GM12801 (cell line): ENCODE measurements around the gene SAMD10.

Experiments used
- TF ChIP-seq, protein P1 (sequence below): IDR thresholded peaks from one replicate; pipeline ENCODE4 v1.5.1; 2011; ENCODE audit warnings: control low read depth; ENCODE audit not compliant: insufficient read length; ENCODE audit errors: extremely low read depth

The SAMD10 gene

GRCh38 chr20:63968136-63968927 lies 11.1 kb downstream of the SAMD10 start:
- TF ChIP-seq, protein P1, sequence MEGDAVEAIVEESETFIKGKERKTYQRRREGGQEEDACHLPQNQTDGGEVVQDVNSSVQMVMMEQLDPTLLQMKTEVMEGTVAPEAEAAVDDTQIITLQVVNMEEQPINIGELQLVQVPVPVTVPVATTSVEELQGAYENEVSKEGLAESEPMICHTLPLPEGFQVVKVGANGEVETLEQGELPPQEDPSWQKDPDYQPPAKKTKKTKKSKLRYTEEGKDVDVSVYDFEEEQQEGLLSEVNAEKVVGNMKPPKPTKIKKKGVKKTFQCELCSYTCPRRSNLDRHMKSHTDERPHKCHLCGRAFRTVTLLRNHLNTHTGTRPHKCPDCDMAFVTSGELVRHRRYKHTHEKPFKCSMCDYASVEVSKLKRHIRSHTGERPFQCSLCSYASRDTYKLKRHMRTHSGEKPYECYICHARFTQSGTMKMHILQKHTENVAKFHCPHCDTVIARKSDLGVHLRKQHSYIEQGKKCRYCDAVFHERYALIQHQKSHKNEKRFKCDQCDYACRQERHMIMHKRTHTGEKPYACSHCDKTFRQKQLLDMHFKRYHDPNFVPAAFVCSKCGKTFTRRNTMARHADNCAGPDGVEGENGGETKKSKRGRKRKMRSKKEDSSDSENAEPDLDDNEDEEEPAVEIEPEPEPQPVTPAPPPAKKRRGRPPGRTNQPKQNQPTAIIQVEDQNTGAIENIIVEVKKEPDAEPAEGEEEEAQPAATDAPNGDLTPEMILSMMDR: no peak

DNA sequence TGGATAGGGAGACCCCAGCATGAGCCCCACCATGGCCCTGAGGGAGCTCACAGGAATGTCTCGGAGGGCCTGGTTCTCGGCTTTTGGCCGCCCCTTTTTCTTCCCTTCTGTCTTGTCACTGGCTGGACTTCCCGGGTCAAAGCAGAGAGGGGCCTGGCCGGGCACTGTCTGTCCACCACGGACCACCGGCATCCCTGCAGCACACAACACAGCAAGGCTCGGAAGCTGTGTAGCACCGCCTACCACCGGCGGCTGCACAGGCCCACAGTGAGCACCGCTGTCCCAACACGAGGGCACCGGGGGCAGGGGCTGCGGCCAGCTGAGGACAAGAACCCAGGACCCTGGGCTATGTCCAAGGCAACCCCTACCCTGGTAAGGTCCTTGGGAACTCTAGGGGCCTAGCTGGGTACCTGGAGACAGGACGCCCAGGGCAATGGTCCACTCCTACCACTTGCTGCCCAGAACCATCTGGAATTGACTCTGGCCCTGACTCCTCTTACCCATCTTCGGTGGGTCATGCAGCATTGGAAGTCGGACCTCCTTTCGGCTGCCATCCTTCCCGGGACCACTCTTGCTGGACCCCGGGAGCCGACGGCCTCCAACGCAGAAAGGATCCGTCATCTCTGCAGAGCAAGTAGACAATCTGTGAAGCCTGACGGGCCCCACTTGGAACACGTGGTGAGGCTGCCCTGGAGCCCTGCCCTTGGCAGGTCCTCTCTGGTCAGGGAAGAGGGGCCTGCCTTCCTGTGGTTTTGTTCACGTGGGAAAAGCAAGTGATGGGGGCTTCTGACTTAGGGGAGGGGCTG lies 11.9 kb downstream of the SAMD10 start:
- TF ChIP-seq, protein P1: no peak

- TF ChIP-seq, protein P1: no peak
Observed at GRCh38 chr20:63966944-63967322, 12.5 kb downstream of the SAMD10 start.

DNA sequence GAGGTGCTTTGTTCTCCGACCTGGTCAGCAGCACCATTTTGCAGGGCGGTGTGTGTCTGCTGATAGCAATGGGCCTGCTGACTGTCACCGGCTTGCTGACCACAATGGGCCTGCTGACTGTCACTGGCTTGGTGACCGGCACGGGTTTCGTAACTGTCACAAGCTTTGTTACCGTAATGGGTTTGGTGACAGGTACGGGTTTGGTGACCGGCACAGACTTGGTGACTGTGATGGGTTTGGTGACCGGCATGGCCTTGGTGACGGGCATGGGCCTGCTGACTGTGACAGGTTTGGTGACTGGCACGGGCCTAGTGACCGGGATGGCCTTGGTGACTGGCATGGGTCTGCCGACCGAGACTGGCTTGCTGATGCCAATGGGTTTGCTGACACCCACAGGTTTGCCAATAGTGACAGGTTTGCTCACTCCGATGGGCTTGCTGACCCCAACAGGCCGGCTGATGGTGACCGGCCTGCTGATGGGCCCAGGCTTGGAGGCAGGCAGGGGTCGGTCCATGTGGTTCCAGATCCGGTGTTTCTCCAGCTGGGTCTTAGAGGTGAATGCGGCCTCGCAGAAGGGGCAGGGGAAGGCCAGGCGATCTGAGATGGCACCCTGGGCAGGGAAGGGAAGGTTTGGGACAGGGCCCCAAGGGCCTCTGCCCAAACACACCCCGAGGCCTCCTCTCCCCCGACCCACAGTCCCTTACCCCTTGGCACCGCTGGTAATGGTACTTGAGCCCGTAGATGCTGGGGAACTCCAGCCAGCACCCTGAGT lies 13.1 kb downstream of the SAMD10 start:
- TF ChIP-seq, protein P1: no peak

DNA sequence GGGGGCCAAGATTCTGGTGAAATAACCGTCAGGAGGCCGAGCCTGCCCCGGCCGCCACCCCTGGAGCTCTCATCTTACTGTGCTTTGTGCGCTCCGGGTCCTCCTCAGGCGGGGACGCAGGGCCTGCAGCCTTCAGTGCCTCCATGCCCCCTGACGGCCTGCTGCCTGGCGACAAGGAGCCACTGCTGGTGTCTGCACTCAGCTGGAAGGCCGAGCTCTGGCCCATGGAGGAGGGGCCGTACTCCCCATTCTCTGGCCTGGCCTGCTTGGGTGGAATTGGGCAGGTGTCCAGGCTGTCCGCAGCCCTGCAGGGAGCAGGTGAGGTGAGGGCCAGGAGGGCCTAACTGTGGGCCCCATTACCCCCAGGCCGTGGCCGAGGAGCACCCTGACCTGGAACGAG lies 15.0 kb downstream of the SAMD10 start:
- TF ChIP-seq, protein P1: no peak

- TF ChIP-seq, protein P1: no peak
Observed at GRCh38 chr20:63963784-63964301, 15.6 kb downstream of the SAMD10 start.

GRCh38 chr20:63963348-63963741 lies 16.1 kb downstream of the SAMD10 start:
- TF ChIP-seq, protein P1: no peak
